ENCODE measurements around the gene CRYBA1.

The CRYBA1 gene

GRCh38 chr17:29240968-29241963, 5.4 kb upstream of the CRYBA1 start:
- TF ChIP-seq POLR2AphosphoS5 (IDR thresholded peaks at IDR 0.05; ENCODE audit: low read depth, low read length) (no peak), POLR2A (IDR thresholded peaks at IDR 0.05; ENCODE audit: low read depth, low read length) (no peak), TAF1 (IDR thresholded peaks at IDR 0.05; ENCODE audit: borderline replicate concordance, low read depth, low read length) (no peak)
- no peak for FAIRE-seq

GRCh38 chr17:29242051-29242450, 4.6 kb upstream of the CRYBA1 start:
- no peak for TF ChIP-seq POLR2AphosphoS5 (IDR thresholded peaks at IDR 0.05; ENCODE audit: low read depth, low read length)
- no peak for TF ChIP-seq TAF1 (IDR thresholded peaks at IDR 0.05; ENCODE audit: borderline replicate concordance, low read depth, low read length)
- no peak for TF ChIP-seq POLR2A (IDR thresholded peaks at IDR 0.05; ENCODE audit: low read depth, low read length)
- no peak for DNase-seq (ENCODE audit: insufficient read length)
- no peak for FAIRE-seq

More at GRCh38 chr17:29240968-29241963, 5.4 kb upstream of the CRYBA1 start:
- no peak for DNase-seq (ENCODE audit: insufficient read length)

- no peak for DNase-seq (ENCODE audit: insufficient read length)
- no peak for FAIRE-seq
- TF ChIP-seq TAF1 (IDR thresholded peaks at IDR 0.05; ENCODE audit: borderline replicate concordance, low read depth, low read length) (no peak), POLR2A (IDR thresholded peaks at IDR 0.05; ENCODE audit: low read depth, low read length) (no peak), POLR2AphosphoS5 (IDR thresholded peaks at IDR 0.05; ENCODE audit: low read depth, low read length) (no peak)
Observed at GRCh38 chr17:29242790-29243189, 3.9 kb upstream of the CRYBA1 start.

- no peak for TF ChIP-seq TAF1 (IDR thresholded peaks at IDR 0.05; ENCODE audit: borderline replicate concordance, low read depth, low read length)
- DNase-seq (ENCODE audit: insufficient read length): no peak
- FAIRE-seq: peak; percentile 38
Observed at GRCh38 chr17:29243792-29244191, 2.9 kb upstream of the CRYBA1 start.

GRCh38 chr17:29245401-29245800, 1.3 kb upstream of the CRYBA1 start:
- TF ChIP-seq TAF1 (IDR thresholded peaks at IDR 0.05; ENCODE audit: borderline replicate concordance, low read depth, low read length) (no peak), POLR2AphosphoS5 (IDR thresholded peaks at IDR 0.05; ENCODE audit: low read depth, low read length) (no peak), POLR2A (IDR thresholded peaks at IDR 0.05; ENCODE audit: low read depth, low read length) (no peak)
- FAIRE-seq (no peak), DNase-seq (ENCODE audit: insufficient read length) (no peak)

GRCh38 chr17:29247219-29247618, 560 bp downstream of the CRYBA1 start:
- TF ChIP-seq POLR2AphosphoS5 (IDR thresholded peaks at IDR 0.05; ENCODE audit: low read depth, low read length) (no peak), POLR2A (IDR thresholded peaks at IDR 0.05; ENCODE audit: low read depth, low read length) (no peak)
- FAIRE-seq: no peak
- DNase-seq (ENCODE audit: insufficient read length): no peak

GRCh38 chr17:29248845-29249244, 2.2 kb downstream of the CRYBA1 start:
- no peak for FAIRE-seq
- no peak for DNase-seq (ENCODE audit: insufficient read length)
- TF ChIP-seq POLR2AphosphoS5 (IDR thresholded peaks at IDR 0.05; ENCODE audit: low read depth, low read length) (no peak), POLR2A (IDR thresholded peaks at IDR 0.05; ENCODE audit: low read depth, low read length) (no peak), TAF1 (IDR thresholded peaks at IDR 0.05; ENCODE audit: borderline replicate concordance, low read depth, low read length) (no peak)

- FAIRE-seq: no peak
- DNase-seq (ENCODE audit: insufficient read length): no peak
- TF ChIP-seq TAF1 (IDR thresholded peaks at IDR 0.05; ENCODE audit: borderline replicate concordance, low read depth, low read length) (no peak), POLR2AphosphoS5 (IDR thresholded peaks at IDR 0.05; ENCODE audit: low read depth, low read length) (no peak), POLR2A (IDR thresholded peaks at IDR 0.05; ENCODE audit: low read depth, low read length) (no peak)
Observed at GRCh38 chr17:29250666-29251065, 4.0 kb downstream of the CRYBA1 start.

- FAIRE-seq: no peak
- no peak for TF ChIP-seq POLR2A (IDR thresholded peaks at IDR 0.05; ENCODE audit: low read depth, low read length)
- TF ChIP-seq POLR2AphosphoS5 (IDR thresholded peaks at IDR 0.05; ENCODE audit: low read depth, low read length): no peak
- no peak for TF ChIP-seq TAF1 (IDR thresholded peaks at IDR 0.05; ENCODE audit: borderline replicate concordance, low read depth, low read length)
Observed at GRCh38 chr17:29251184-29251583, 4.5 kb downstream of the CRYBA1 start.

GRCh38 chr17:29252101-29252791, 5.6 kb downstream of the CRYBA1 start:
- TF ChIP-seq POLR2A (IDR thresholded peaks at IDR 0.05; ENCODE audit: low read depth, low read length) (no peak), TAF1 (IDR thresholded peaks at IDR 0.05; ENCODE audit: borderline replicate concordance, low read depth, low read length) (no peak), POLR2AphosphoS5 (IDR thresholded peaks at IDR 0.05; ENCODE audit: low read depth, low read length) (no peak)
- FAIRE-seq (no peak), DNase-seq (ENCODE audit: insufficient read length) (no peak)

More at GRCh38 chr17:29251184-29251583, 4.5 kb downstream of the CRYBA1 start:
- no peak for DNase-seq (ENCODE audit: insufficient read length)

GRCh38 chr17:29253037-29253436, 6.4 kb downstream of the CRYBA1 start:
- FAIRE-seq: no peak
- no peak for DNase-seq (ENCODE audit: insufficient read length)
- TF ChIP-seq POLR2A (IDR thresholded peaks at IDR 0.05; ENCODE audit: low read depth, low read length) (no peak), TAF1 (IDR thresholded peaks at IDR 0.05; ENCODE audit: borderline replicate concordance, low read depth, low read length) (no peak), POLR2AphosphoS5 (IDR thresholded peaks at IDR 0.05; ENCODE audit: low read depth, low read length) (no peak)
